ENCODE results near the gene THADA.

THADA gene

GRCh38 chr2:43438858-43439655 is 156.8 kb downstream of the THADA start:
- DNase-seq, result no peak

- no peak for DNase-seq
Observed at GRCh38 chr2:43438342-43438741, 157.5 kb downstream of the THADA start.

GRCh38 chr2:43437363-43437762 is 158.5 kb downstream of the THADA start:
- no peak for DNase-seq

GRCh38 chr2:43436431-43436830 is 159.4 kb downstream of the THADA start:
- no peak for DNase-seq

GRCh38 chr2:43435746-43436145 is 160.1 kb downstream of the THADA start:
- no peak for DNase-seq

GRCh38 chr2:43430489-43430888 is 165.3 kb downstream of the THADA start:
- DNase-seq, result no peak

- no peak for DNase-seq
Observed at GRCh38 chr2:43429369-43429768, 166.5 kb downstream of the THADA start.

- no peak for DNase-seq
Observed at GRCh38 chr2:43427032-43427424, 168.8 kb downstream of the THADA start.

- DNase-seq, result peak; percentile 38
Observed at GRCh38 chr2:43426305-43427031, 169.4 kb downstream of the THADA start.

- no peak for DNase-seq
Observed at GRCh38 chr2:43425659-43426058, 170.2 kb downstream of the THADA start.

- DNase-seq, result no peak
Observed at GRCh38 chr2:43424262-43425207, 171.3 kb downstream of the THADA start.

- no peak for DNase-seq
Observed at GRCh38 chr2:43423941-43424261, 171.9 kb downstream of the THADA start.

- no peak for DNase-seq
Observed at GRCh38 chr2:43421194-43421593, 174.6 kb downstream of the THADA start.

GRCh38 chr2:43420389-43420801 is 175.4 kb downstream of the THADA start:
- no peak for DNase-seq

- DNase-seq, result no peak
Observed at GRCh38 chr2:43419876-43420275, 176.0 kb downstream of the THADA start.

- DNase-seq, result no peak
Observed at GRCh38 chr2:43419243-43419642, 176.6 kb downstream of the THADA start.

- DNase-seq, result no peak
Observed at GRCh38 chr2:43418680-43419079, 177.2 kb downstream of the THADA start.

- no peak for DNase-seq
Observed at GRCh38 chr2:43417300-43417699, 178.5 kb downstream of the THADA start.

GRCh38 chr2:43415592-43415991 is 180.2 kb downstream of the THADA start:
- DNase-seq, result no peak

GRCh38 chr2:43414586-43415135 is 181.2 kb downstream of the THADA start:
- DNase-seq, result no peak

- no peak for DNase-seq
Observed at GRCh38 chr2:43414033-43414432, 181.8 kb downstream of the THADA start.

- no peak for DNase-seq
Observed at GRCh38 chr2:43412114-43412753, 183.6 kb downstream of the THADA start.

Data from NCI-H446 treated with DMSO at 0.1 percent for 48 hours (cell line).